Measurements from ENCODE around the gene TMEM203. TPM values are rescaled to one million over a fixed set of nuclear protein-coding genes. Genes with fewer than 3 reads are reported as not detected.

TMEM203 gene
- total RNA-seq, 1 donor from 2014 or later, result 36.5 TPM

- H3K36me3 Mint-ChIP-seq (ENCODE audit: unreplicated experiment), result no peaks in the 10 kb centered on the region
- DNase-seq, result no peak
- H3K27ac Mint-ChIP-seq (ENCODE audit: unreplicated experiment), result no peak overlapping the region
- peaks cover 5% of the 10 kb centered on the region for H3K9me3 Mint-ChIP-seq (ENCODE audit: unreplicated experiment)
- H3K27me3 Mint-ChIP-seq (ENCODE audit: unreplicated experiment), result peaks cover 26% of the 10 kb centered on the region
- peak overlapping the region; percentile 69 for H3K4me3 Mint-ChIP-seq (ENCODE audit: unreplicated experiment)
- H3K4me1 Mint-ChIP-seq (ENCODE audit: low read depth, unreplicated experiment), result peaks cover 10% of the 10 kb centered on the region
- TF ChIP-seq CTCF (IDR thresholded peaks at IDR 0.05; ENCODE audit: partially characterized antibody, unreplicated experiment), result no peak
These were observed 42.7 kb downstream of the TMEM203 start for GRCh38 chr9:137162505-137163364.

GRCh38 chr9:137161558-137162486 is 43.6 kb downstream of the TMEM203 start:
- peak overlapping the region; percentile 34 for H3K4me3 Mint-ChIP-seq (ENCODE audit: unreplicated experiment)
- H3K36me3 Mint-ChIP-seq (ENCODE audit: unreplicated experiment), result no peaks in the 10 kb centered on the region
- DNase-seq, result no peak
- peaks cover 5% of the 10 kb centered on the region for H3K9me3 Mint-ChIP-seq (ENCODE audit: unreplicated experiment)
- no peak for TF ChIP-seq CTCF (IDR thresholded peaks at IDR 0.05; ENCODE audit: partially characterized antibody, unreplicated experiment)
- peaks cover 10% of the 10 kb centered on the region for H3K4me1 Mint-ChIP-seq (ENCODE audit: low read depth, unreplicated experiment)
- H3K27me3 Mint-ChIP-seq (ENCODE audit: unreplicated experiment), result peaks cover 24% of the 10 kb centered on the region
- H3K27ac Mint-ChIP-seq (ENCODE audit: unreplicated experiment), result no peak overlapping the region

GRCh38 chr9:137160716-137161557 is 44.5 kb downstream of the TMEM203 start:
- H3K4me3 Mint-ChIP-seq (ENCODE audit: unreplicated experiment), result no peak overlapping the region
- DNase-seq, result no peak
- H3K27me3 Mint-ChIP-seq (ENCODE audit: unreplicated experiment), result peaks cover 23% of the 10 kb centered on the region

GRCh38 chr9:137160054-137160425 is 45.4 kb downstream of the TMEM203 start:
- H3K4me3 Mint-ChIP-seq (ENCODE audit: unreplicated experiment), result no peak overlapping the region
- no peak for TF ChIP-seq CTCF (IDR thresholded peaks at IDR 0.05; ENCODE audit: partially characterized antibody, unreplicated experiment)
- H3K9me3 Mint-ChIP-seq (ENCODE audit: unreplicated experiment), result peaks cover 4% of the 10 kb centered on the region
- DNase-seq, result no peak
- peaks cover 24% of the 10 kb centered on the region for H3K27me3 Mint-ChIP-seq (ENCODE audit: unreplicated experiment)
- H3K36me3 Mint-ChIP-seq (ENCODE audit: unreplicated experiment), result no peaks in the 10 kb centered on the region
- no peak overlapping the region for H3K27ac Mint-ChIP-seq (ENCODE audit: unreplicated experiment)
- H3K4me1 Mint-ChIP-seq (ENCODE audit: low read depth, unreplicated experiment), result peaks cover 10% of the 10 kb centered on the region

More at GRCh38 chr9:137160716-137161557, 44.5 kb downstream of the TMEM203 start:
- TF ChIP-seq CTCF (IDR thresholded peaks at IDR 0.05; ENCODE audit: partially characterized antibody, unreplicated experiment), result no peak
- Mint-ChIP-seq H3K36me3 (ENCODE audit: unreplicated experiment) (no peaks in the 10 kb centered on the region), H3K9me3 (ENCODE audit: unreplicated experiment) (peaks cover 4% of the 10 kb centered on the region), H3K27ac (ENCODE audit: unreplicated experiment) (no peak overlapping the region), H3K4me1 (ENCODE audit: low read depth, unreplicated experiment) (peaks cover 10% of the 10 kb centered on the region)

All from glutamatergic neuron (in vitro differentiated cells).